HCT116 (cell line): ENCODE results near the gene PCDHGB4.

ENCODE experiments used
- CEBPB ChIP-seq: IDR thresholded peaks from 2 replicates; pipeline ENCODE4 v1.6.1; 2012; ENCODE audit warnings: low read depth
- EGR1 ChIP-seq: IDR thresholded peaks from 2 replicates; pipeline ENCODE4 v1.6.1; 2012; ENCODE audit warnings: low read depth
- EZH2 ChIP-seq: fragments of 200-600 bp; sonication (generic); IDR thresholded peaks from 2 replicates; pipeline ENCODE4 v1.6.1; 2017; ENCODE audit warnings: antibody characterized with exemption, mixed run types
- JUND ChIP-seq: IDR thresholded peaks from 2 replicates; pipeline ENCODE4 v1.6.1; 2012
- POLR2A ChIP-seq: IDR thresholded peaks from 2 replicates; pipeline ENCODE4 v1.7.0; 2011; ENCODE audit warnings: borderline replicate concordance; ENCODE audit not compliant: insufficient read depth, insufficient read length; ENCODE audit errors: extremely low read depth
- POLR2AphosphoS5 ChIP-seq: IDR thresholded peaks from 2 replicates; pipeline ENCODE4 v1.6.1; 2011; ENCODE audit warnings: mild to moderate bottlenecking, low read depth, low read length, moderate library complexity
- ZFX ChIP-seq: fragments of 450-650 bp; IDR thresholded peaks from 2 replicates; pipeline ENCODE4 v1.6.1; 2017
- ZNF274 ChIP-seq: fragments of 200-500 bp; sonication (Bioruptor generic); IDR thresholded peaks from 2 replicates; pipeline ENCODE4 v1.6.1; 2014; ENCODE audit warnings: mild to moderate bottlenecking, low read depth, low read length, inconsistent platforms
- TF ChIP-seq, protein P1 (sequence below), 3 experiments: fragments of 200-600 bp in 1 of 3; sonication (generic) in 1 of 3; IDR thresholded peaks in 2 of 3; conservative IDR thresholded peaks in 1 of 3; 2 replicates each; pipeline ENCODE4 v1.5.1; 2012 to 2017; ENCODE audit warnings: low read depth in 2 of 3, low read length in 2 of 3, antibody characterized with exemption in 1 of 3, borderline replicate concordance in 1 of 3, control low read depth in 1 of 3, mild to moderate bottlenecking in 1 of 3, mixed read lengths in 1 of 3, mixed run types in 1 of 3, moderate library complexity in 1 of 3; ENCODE audit not compliant: insufficient read depth in 1 of 3
- TF ChIP-seq, protein P2 (sequence below): IDR thresholded peaks from 2 replicates; pipeline ENCODE4 v1.6.1; 2012; ENCODE audit warnings: low read depth

DNA sequence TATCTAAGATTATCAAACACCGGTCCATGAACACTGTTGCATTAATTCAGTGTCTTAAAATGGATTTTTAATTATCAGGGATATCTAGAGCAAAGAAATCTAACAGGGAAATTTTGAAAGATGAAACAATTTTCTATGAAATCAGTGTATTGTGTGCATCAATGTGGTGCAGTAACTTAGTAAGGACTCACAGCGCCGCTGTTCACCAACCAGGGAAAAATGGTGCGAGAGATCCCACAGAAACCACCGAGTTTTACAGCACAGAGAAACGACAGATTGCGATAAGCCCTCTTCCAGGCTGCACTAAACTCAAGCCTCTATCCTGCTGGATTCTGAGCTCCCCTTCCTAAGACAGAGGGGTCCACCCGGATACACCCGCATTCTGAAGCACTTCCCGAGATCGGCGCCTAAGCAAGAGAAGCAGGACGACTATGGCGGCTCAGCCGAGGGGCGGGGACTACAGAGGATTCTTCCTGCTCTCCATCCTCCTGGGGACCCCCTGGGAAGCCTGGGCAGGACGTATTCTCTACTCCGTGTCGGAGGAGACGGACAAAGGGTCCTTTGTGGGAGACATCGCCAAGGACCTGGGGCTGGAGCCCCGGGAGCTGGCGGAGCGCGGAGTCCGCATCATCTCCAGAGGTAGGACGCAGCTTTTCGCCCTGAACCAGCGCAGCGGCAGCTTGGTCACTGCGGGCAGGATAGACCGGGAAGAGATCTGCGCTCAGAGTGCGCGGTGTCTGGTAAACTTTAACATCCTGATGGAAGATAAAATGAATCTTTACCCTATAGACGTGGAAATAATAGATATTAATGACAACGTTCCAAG, 4.8 kb upstream of the PCDHGB4 start, which contains the start of gene PCDHGA7:
- TF ChIP-seq, protein P1, sequence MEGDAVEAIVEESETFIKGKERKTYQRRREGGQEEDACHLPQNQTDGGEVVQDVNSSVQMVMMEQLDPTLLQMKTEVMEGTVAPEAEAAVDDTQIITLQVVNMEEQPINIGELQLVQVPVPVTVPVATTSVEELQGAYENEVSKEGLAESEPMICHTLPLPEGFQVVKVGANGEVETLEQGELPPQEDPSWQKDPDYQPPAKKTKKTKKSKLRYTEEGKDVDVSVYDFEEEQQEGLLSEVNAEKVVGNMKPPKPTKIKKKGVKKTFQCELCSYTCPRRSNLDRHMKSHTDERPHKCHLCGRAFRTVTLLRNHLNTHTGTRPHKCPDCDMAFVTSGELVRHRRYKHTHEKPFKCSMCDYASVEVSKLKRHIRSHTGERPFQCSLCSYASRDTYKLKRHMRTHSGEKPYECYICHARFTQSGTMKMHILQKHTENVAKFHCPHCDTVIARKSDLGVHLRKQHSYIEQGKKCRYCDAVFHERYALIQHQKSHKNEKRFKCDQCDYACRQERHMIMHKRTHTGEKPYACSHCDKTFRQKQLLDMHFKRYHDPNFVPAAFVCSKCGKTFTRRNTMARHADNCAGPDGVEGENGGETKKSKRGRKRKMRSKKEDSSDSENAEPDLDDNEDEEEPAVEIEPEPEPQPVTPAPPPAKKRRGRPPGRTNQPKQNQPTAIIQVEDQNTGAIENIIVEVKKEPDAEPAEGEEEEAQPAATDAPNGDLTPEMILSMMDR (IDR thresholded peaks at IDR 0.05 in 2 of 3, conservative IDR thresholded peaks at IDR 0.05 in 1 of 3; ENCODE audit: borderline replicate concordance in 1 of 3, insufficient read depth in 1 of 3, low read depth in 2 of 3, low read length in 2 of 3): no peak
- TF ChIP-seq, protein P2, sequence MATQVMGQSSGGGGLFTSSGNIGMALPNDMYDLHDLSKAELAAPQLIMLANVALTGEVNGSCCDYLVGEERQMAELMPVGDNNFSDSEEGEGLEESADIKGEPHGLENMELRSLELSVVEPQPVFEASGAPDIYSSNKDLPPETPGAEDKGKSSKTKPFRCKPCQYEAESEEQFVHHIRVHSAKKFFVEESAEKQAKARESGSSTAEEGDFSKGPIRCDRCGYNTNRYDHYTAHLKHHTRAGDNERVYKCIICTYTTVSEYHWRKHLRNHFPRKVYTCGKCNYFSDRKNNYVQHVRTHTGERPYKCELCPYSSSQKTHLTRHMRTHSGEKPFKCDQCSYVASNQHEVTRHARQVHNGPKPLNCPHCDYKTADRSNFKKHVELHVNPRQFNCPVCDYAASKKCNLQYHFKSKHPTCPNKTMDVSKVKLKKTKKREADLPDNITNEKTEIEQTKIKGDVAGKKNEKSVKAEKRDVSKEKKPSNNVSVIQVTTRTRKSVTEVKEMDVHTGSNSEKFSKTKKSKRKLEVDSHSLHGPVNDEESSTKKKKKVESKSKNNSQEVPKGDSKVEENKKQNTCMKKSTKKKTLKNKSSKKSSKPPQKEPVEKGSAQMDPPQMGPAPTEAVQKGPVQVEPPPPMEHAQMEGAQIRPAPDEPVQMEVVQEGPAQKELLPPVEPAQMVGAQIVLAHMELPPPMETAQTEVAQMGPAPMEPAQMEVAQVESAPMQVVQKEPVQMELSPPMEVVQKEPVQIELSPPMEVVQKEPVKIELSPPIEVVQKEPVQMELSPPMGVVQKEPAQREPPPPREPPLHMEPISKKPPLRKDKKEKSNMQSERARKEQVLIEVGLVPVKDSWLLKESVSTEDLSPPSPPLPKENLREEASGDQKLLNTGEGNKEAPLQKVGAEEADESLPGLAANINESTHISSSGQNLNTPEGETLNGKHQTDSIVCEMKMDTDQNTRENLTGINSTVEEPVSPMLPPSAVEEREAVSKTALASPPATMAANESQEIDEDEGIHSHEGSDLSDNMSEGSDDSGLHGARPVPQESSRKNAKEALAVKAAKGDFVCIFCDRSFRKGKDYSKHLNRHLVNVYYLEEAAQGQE: no peak
- no peak for TF ChIP-seq EGR1
- TF ChIP-seq ZNF274: no peak
- TF ChIP-seq EZH2: no peak
- TF ChIP-seq ZFX: no peak
- TF ChIP-seq JUND: no peak
- no peak for TF ChIP-seq CEBPB
- no peak for TF ChIP-seq POLR2A
- TF ChIP-seq POLR2AphosphoS5: no peak
